Ishikawa (cell line): Measurements from ENCODE around the gene KLF3.

Experiments used
- CEBPB ChIP-seq: IDR thresholded peaks from 2 replicates; pipeline ENCODE4 v1.6.1; 2012
- CREB1 ChIP-seq: IDR thresholded peaks from 2 replicates; pipeline ENCODE4 v1.6.1; 2012; ENCODE audit warnings: low read depth
- EGR1 ChIP-seq: IDR thresholded peaks from 2 replicates; pipeline ENCODE4 v1.6.1; 2012
- EP300 ChIP-seq: IDR thresholded peaks from 2 replicates; pipeline ENCODE4 v1.6.1; 2012; ENCODE audit warnings: borderline replicate concordance
- FOXM1 ChIP-seq: IDR thresholded peaks from 2 replicates; pipeline ENCODE4 v1.6.1; 2012; ENCODE audit warnings: low read depth, borderline replicate concordance
- MAX ChIP-seq: IDR thresholded peaks from 2 replicates; pipeline ENCODE4 v1.6.1; 2012
- NFIC ChIP-seq: IDR thresholded peaks from 2 replicates; pipeline ENCODE4 v1.6.1; 2012
- RAD21 ChIP-seq: IDR thresholded peaks from 2 replicates; pipeline ENCODE4 v1.6.1; 2012; ENCODE audit warnings: low read depth
- REST ChIP-seq: IDR thresholded peaks from 2 replicates; pipeline ENCODE4 v1.6.1; 2012; ENCODE audit warnings: low read depth, mild to moderate bottlenecking
- TAF1 ChIP-seq: IDR thresholded peaks from 2 replicates; pipeline ENCODE4 v1.6.1; 2012; ENCODE audit warnings: low read depth, mild to moderate bottlenecking
- TCF12 ChIP-seq: IDR thresholded peaks from 2 replicates; pipeline ENCODE4 v1.6.1; 2012; ENCODE audit warnings: low read depth
- TEAD4 ChIP-seq: IDR thresholded peaks from 2 replicates; pipeline ENCODE4 v1.6.1; 2012
- USF1 ChIP-seq: IDR thresholded peaks from 2 replicates; pipeline ENCODE4 v1.6.1; 2012
- YY1 ChIP-seq: IDR thresholded peaks from 2 replicates; pipeline ENCODE4 v1.6.1; 2012; ENCODE audit warnings: low read depth
- ZBTB7A ChIP-seq: IDR thresholded peaks from 2 replicates; pipeline ENCODE4 v1.6.1; 2012; ENCODE audit warnings: low read depth

Gene KLF3

GRCh38 chr4:38674258-38675144 lies 10.5 kb downstream of the KLF3 start:
- TF ChIP-seq CEBPB (no peak), USF1 (no peak), EGR1 (no peak), FOXM1 (no peak), EP300 (no peak), TCF12 (no peak), TEAD4 (no peak), CREB1 (no peak), RAD21 (no peak), REST (no peak), TAF1 (no peak)

GRCh38 chr4:38675146-38676121 lies 11.4 kb downstream of the KLF3 start:
- TF ChIP-seq RAD21 (peak; percentile 94), YY1 (no peak), TAF1 (no peak), ZBTB7A (no peak)

- TF ChIP-seq MAX, result no peak
- TF ChIP-seq ZBTB7A, result no peak
- TF ChIP-seq CEBPB, result no peak
Measured at GRCh38 chr4:38676986-38677385, 13.0 kb downstream of the KLF3 start.

- TF ChIP-seq NFIC (no peak), REST (no peak), TEAD4 (no peak), TCF12 (no peak), CREB1 (no peak), TAF1 (no peak), CEBPB (no peak)
Measured at GRCh38 chr4:38677441-38677840, 13.4 kb downstream of the KLF3 start.

GRCh38 chr4:38678078-38678477 lies 14.1 kb downstream of the KLF3 start:
- TF ChIP-seq USF1 (no peak), TEAD4 (no peak), REST (no peak), FOXM1 (no peak), TCF12 (no peak), CEBPB (no peak), MAX (no peak), ZBTB7A (no peak), CREB1 (no peak), EP300 (no peak)
